ENCODE data around the gene LARP6. TPM values are rescaled to one million over a fixed set of nuclear protein-coding genes. Genes with fewer than 3 reads are reported as not detected.

The LARP6 gene
- total RNA-seq, 1 donor from 2014 or later, result 20.5 TPM

DNA sequence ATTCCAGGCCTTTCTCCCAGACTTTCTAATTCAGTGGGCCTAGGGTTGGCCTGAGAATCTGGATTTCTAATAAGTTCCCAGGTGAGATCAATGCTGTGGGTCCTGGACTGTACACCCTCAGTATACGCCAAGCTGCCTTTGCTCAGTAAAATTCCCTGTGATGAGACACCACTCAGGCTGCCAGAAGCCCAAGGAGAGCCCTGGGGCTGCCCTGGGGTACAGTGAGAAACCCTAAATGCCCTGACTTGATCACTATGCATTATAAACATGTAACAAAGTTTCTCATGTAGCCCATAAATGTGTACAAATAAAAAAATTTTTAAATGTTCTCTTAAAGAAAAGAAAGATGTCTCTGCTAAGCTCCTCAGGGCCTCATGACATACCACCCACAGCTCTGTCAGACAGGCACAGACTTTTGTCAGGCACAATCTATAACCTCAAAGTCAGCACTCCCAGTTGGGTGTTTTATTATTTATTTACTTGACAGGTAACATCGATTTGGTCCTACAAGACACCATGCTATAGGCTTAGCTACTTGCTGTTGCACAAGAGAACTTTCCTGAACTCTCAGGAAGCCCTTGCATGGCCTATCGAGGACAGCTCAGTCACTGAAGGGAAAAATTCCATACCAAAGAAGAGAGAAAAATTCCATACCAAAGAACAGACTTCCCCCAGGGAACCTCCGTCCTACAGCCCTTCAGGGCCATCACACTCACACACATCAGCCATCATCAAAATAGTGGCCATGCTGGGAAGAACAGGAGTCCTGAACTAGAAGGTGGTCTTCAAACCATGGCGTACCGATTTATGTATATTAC lies 22.7 kb downstream of the LARP6 start:
- Mint-ChIP-seq H3K27me3 (ENCODE audit: low read depth) (no peaks in the 10 kb centered on the region), H3K4me1 (peaks cover 5% of the 10 kb centered on the region), H3K36me3 (ENCODE audit: low read depth) (peaks cover 21% of the 10 kb centered on the region), H3K27ac (ENCODE audit: unreplicated experiment) (peak overlapping the region; percentile 35), H3K9me3 (no peaks in the 10 kb centered on the region), H3K4me3 (no peak overlapping the region)
- DNase-seq (ENCODE audit: low read depth, low spot score), result no peak
- TF ChIP-seq, protein P1, sequence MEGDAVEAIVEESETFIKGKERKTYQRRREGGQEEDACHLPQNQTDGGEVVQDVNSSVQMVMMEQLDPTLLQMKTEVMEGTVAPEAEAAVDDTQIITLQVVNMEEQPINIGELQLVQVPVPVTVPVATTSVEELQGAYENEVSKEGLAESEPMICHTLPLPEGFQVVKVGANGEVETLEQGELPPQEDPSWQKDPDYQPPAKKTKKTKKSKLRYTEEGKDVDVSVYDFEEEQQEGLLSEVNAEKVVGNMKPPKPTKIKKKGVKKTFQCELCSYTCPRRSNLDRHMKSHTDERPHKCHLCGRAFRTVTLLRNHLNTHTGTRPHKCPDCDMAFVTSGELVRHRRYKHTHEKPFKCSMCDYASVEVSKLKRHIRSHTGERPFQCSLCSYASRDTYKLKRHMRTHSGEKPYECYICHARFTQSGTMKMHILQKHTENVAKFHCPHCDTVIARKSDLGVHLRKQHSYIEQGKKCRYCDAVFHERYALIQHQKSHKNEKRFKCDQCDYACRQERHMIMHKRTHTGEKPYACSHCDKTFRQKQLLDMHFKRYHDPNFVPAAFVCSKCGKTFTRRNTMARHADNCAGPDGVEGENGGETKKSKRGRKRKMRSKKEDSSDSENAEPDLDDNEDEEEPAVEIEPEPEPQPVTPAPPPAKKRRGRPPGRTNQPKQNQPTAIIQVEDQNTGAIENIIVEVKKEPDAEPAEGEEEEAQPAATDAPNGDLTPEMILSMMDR (conservative IDR thresholded peaks at IDR 0.05), result no peak

DNA sequence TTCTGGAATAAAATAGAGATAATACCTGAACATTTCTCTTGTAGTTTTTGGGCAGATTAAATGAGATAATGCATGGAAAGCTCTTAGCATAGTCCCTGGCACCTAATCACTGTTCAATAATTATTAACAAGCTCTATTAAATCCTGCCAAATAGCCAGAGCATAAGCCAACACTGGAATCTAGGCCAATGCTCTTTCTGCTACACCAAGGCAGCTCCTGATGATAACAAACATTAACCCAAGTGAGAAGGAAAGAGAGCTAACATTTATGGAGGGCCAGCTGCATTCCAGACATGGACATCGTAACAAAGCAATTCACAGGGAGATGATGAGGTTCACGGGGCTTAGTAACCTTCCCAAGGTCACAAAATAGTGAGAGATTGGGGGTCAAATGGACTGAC lies 23.3 kb downstream of the LARP6 start:
- no peaks in the 10 kb centered on the region for H3K27me3 Mint-ChIP-seq (ENCODE audit: low read depth)
- H3K36me3 Mint-ChIP-seq (ENCODE audit: low read depth), result peaks cover 16% of the 10 kb centered on the region
- TF ChIP-seq, protein P1 (conservative IDR thresholded peaks at IDR 0.05), result no peak
- H3K27ac Mint-ChIP-seq (ENCODE audit: unreplicated experiment), result no peak overlapping the region
- H3K9me3 Mint-ChIP-seq, result no peaks in the 10 kb centered on the region
- DNase-seq (ENCODE audit: low read depth, low spot score), result no peak
- H3K4me3 Mint-ChIP-seq, result no peak overlapping the region
- peaks cover 5% of the 10 kb centered on the region for H3K4me1 Mint-ChIP-seq

DNA sequence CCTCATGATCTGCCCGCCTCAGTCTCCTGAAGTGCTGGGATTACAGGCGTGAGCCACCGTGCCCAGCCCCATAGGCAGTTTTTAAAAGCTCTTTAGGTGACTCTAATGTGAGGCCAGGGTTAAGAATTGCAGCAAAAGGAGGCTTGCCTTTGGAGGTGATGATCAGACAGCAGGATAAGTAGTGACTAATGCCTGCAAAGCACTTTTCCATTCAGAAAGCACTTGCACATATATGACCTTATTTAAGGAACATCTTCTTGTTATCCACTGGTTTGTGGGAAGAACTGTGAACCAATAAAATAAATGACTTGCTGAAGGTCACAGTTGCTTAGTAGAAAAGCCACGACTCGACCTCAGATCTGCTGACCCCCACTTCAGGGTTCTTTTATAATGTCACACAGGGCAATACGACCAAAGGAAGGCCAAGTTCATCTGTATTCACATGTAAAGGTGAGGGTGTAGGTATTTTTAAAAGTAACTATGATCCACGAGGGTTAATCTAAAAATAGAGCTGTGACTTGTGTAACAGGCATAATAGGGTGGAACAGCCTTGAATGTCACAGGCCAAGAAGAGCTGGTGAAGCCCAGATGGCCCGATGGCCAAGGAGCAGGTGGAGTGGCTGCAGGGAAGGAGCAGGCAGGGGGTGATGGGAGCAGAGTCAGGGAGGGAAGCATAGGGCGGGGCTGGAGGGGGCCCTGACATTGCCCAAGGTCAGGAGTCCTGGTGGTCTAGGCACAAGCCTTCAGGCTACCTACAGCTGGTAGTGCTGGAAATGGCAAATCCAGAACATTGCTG lies 24.4 kb downstream of the LARP6 start:
- TF ChIP-seq, protein P1 (conservative IDR thresholded peaks at IDR 0.05), result no peak
- no peak for DNase-seq (ENCODE audit: low read depth, low spot score)
- no peaks in the 10 kb centered on the region for H3K27me3 Mint-ChIP-seq (ENCODE audit: low read depth)

DNA sequence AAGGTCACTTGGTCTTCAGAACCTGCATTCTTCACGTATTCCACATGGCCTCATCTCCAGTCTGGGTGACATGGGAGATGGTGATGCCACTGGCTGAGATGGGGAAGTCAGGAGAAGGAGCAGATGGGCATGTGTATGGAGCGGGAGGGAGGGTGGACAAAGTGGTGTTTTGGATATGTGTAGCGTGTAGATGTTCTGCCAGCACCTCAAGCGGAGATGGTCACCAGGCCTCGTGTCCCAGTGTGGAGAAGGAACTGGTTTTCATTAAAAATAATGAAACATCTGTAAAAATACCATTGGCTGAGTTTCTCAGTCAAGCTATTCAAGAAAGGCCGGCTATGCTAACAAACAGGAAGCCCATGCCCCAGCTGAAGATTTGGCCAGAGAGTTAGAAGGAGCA lies 26.2 kb downstream of the LARP6 start:
- Mint-ChIP-seq H3K9me3 (no peaks in the 10 kb centered on the region), H3K27me3 (ENCODE audit: low read depth) (no peaks in the 10 kb centered on the region), H3K4me1 (peaks cover 4% of the 10 kb centered on the region), H3K4me3 (no peak overlapping the region), H3K36me3 (ENCODE audit: low read depth) (peaks cover 4% of the 10 kb centered on the region), H3K27ac (ENCODE audit: unreplicated experiment) (no peak overlapping the region)
- TF ChIP-seq, protein P1 (conservative IDR thresholded peaks at IDR 0.05), result no peak
- no peak for DNase-seq (ENCODE audit: low read depth, low spot score)

More for the DNA sequence above, 24.4 kb downstream of the LARP6 start:
- Mint-ChIP-seq H3K4me3 (no peak overlapping the region), H3K36me3 (ENCODE audit: low read depth) (peaks cover 7% of the 10 kb centered on the region), H3K4me1 (peaks cover 9% of the 10 kb centered on the region), H3K27ac (ENCODE audit: unreplicated experiment) (no peak overlapping the region), H3K9me3 (no peaks in the 10 kb centered on the region)

DNA sequence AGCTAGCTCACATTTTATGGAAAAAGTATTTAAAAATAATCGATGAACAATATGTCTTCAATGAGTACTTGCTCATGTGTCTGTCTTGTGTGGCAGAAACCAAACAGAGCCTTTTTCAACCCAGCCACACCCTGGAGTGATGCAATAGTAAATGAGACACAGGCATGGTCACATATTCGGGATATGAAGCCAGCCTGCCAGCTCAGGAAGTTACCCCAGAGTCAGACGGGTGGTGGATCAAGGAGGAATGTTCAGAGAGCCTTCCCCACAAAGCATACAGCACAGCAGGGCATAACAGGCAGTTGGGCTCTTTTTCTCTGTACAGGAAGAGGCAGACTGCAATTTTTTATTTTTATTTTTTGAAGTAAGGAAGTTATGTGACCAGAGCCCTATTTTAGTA lies 27.3 kb downstream of the LARP6 start:
- H3K4me3 Mint-ChIP-seq, result no peak overlapping the region
- no peaks in the 10 kb centered on the region for H3K36me3 Mint-ChIP-seq (ENCODE audit: low read depth)
- peaks cover 4% of the 10 kb centered on the region for H3K4me1 Mint-ChIP-seq
- no peaks in the 10 kb centered on the region for H3K27me3 Mint-ChIP-seq (ENCODE audit: low read depth)
- TF ChIP-seq, protein P1 (conservative IDR thresholded peaks at IDR 0.05), result no peak
- DNase-seq (ENCODE audit: low read depth, low spot score), result no peak
- no peaks in the 10 kb centered on the region for H3K9me3 Mint-ChIP-seq
- no peak overlapping the region for H3K27ac Mint-ChIP-seq (ENCODE audit: unreplicated experiment)
